T-helper 2 cell treated with Interferon-gamma antibody and Interleukin-4, amounts not matched to agents 5 μg/mL and 100 μg/mL, for 36 hours (primary cell): Measurements from ENCODE around the gene SLFN13.
"Not testable (repeated sequence)": the region's sequence is repeated elsewhere in the genome, so short reads cannot be mapped to it uniquely, and the experiment has no call there.

ENCODE experiments used
- DNase-seq: peaks from one replicate; pipeline ENCODE4 v3.0.0; 2021; ENCODE audit warnings: low spot score
- H3K27ac Mint-ChIP-seq: one replicate; pipeline ENCODE4 v1.8.0; 2021; ENCODE audit warnings: mild to moderate bottlenecking, mixed read lengths
- H3K27me3 Mint-ChIP-seq: one replicate; pipeline ENCODE4 v1.8.0; 2021; ENCODE audit warnings: low read depth, mixed read lengths
- H3K36me3 Mint-ChIP-seq: one replicate; pipeline ENCODE4 v1.8.0; 2021; ENCODE audit warnings: low read depth, mixed read lengths
- H3K4me1 Mint-ChIP-seq: one replicate; pipeline ENCODE4 v1.8.0; 2021; ENCODE audit warnings: low read depth, mixed read lengths
- H3K4me3 Mint-ChIP-seq: one replicate; pipeline ENCODE4 v1.8.0; 2022; ENCODE audit warnings: mild to moderate bottlenecking, moderate library complexity, mixed read lengths
- H3K9me3 Mint-ChIP-seq: one replicate; pipeline ENCODE4 v1.8.0; 2021; ENCODE audit warnings: mixed read lengths

Gene SLFN13

DNA sequence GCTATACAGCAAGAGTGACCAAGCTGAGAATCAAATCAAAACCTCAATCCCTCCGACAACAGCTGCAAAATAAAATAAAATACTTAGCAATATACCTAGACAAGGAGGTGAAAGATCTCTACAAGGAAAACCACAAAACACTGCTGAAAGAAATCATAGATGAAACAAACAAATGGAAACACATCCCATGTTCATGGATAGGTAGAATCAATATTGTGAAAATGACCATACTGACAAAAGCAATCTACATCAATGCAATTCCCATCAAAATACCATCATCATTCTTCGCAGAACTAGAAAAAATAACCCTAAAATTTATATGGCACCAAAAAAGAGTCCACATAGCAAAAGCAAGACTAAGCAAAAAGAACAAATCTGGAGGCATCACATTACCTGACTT is 33.9 kb downstream of the SLFN13 start:
- peaks cover 70% of the 10 kb centered on the region for H3K36me3 Mint-ChIP-seq
- not testable (repeated sequence) for H3K4me1 Mint-ChIP-seq

DNA sequence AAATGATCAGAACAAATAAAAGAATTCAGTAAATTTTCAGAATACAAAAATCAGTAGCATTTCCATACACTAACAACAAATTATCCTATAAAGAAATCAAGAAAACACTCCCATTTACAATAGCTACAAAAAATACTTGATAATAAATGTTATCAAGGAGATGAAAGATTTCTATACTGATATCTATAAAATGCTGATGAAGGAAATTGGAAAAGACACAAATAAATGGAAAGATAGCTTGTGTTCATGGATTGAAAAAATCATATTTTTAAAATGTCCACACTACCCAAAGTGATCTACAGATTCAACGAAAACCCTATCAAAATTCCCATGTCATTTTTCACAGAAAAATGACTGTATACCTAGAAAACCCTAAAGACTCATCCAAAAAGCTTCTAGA is 34.3 kb downstream of the SLFN13 start:
- no peaks in the 10 kb centered on the region for H3K27me3 Mint-ChIP-seq
- no peak for DNase-seq
- H3K4me1 Mint-ChIP-seq: peaks cover 8% of the 10 kb centered on the region
- H3K4me3 Mint-ChIP-seq: no peak overlapping the region
- peaks cover 68% of the 10 kb centered on the region for H3K36me3 Mint-ChIP-seq
- H3K27ac Mint-ChIP-seq: no peak overlapping the region
- peaks cover 27% of the 10 kb centered on the region for H3K9me3 Mint-ChIP-seq

More for the DNA sequence above, 33.9 kb downstream of the SLFN13 start:
- H3K9me3 Mint-ChIP-seq: peaks cover 27% of the 10 kb centered on the region
- not testable (repeated sequence) for H3K27me3 Mint-ChIP-seq, DNase-seq, H3K4me3 Mint-ChIP-seq, H3K27ac Mint-ChIP-seq

GRCh38 chr17:35407531-35407930 is 41.0 kb downstream of the SLFN13 start:
- peaks cover 41% of the 10 kb centered on the region for H3K36me3 Mint-ChIP-seq
- H3K4me1 Mint-ChIP-seq: peaks cover 5% of the 10 kb centered on the region
- no peaks in the 10 kb centered on the region for H3K9me3 Mint-ChIP-seq
- no peaks in the 10 kb centered on the region for H3K27me3 Mint-ChIP-seq
- H3K4me3 Mint-ChIP-seq: no peak overlapping the region
- no peak for DNase-seq
- H3K27ac Mint-ChIP-seq: no peak overlapping the region

- Mint-ChIP-seq H3K4me1 (peaks cover 5% of the 10 kb centered on the region), H3K9me3 (no peaks in the 10 kb centered on the region), H3K4me3 (no peak overlapping the region), H3K27me3 (no peaks in the 10 kb centered on the region), H3K36me3 (peaks cover 36% of the 10 kb centered on the region), H3K27ac (no peak overlapping the region)
- DNase-seq: no peak
Measured at GRCh38 chr17:35406568-35406967, 42.0 kb downstream of the SLFN13 start.

- Mint-ChIP-seq H3K4me3 (no peak overlapping the region), H3K36me3 (peaks cover 25% of the 10 kb centered on the region), H3K27me3 (no peaks in the 10 kb centered on the region), H3K27ac (no peak overlapping the region), H3K4me1 (peaks cover 5% of the 10 kb centered on the region), H3K9me3 (peaks cover 10% of the 10 kb centered on the region)
- no peak for DNase-seq
Measured at GRCh38 chr17:35404360-35404759, 44.2 kb downstream of the SLFN13 start.

GRCh38 chr17:35393783-35394182 is 54.8 kb downstream of the SLFN13 start:
- not testable (repeated sequence) for H3K4me3 Mint-ChIP-seq

GRCh38 chr17:35390663-35391062 is 57.9 kb downstream of the SLFN13 start:
- Mint-ChIP-seq H3K27me3 (peaks cover 5% of the 10 kb centered on the region), H3K9me3 (peaks cover 9% of the 10 kb centered on the region), H3K27ac (no peak overlapping the region), H3K36me3 (peaks cover 2% of the 10 kb centered on the region), H3K4me1 (peaks cover 7% of the 10 kb centered on the region), H3K4me3 (no peak overlapping the region)
- no peak for DNase-seq

More at GRCh38 chr17:35393783-35394182, 54.8 kb downstream of the SLFN13 start:
- H3K27me3 Mint-ChIP-seq, H3K9me3 Mint-ChIP-seq, DNase-seq, H3K27ac Mint-ChIP-seq, H3K36me3 Mint-ChIP-seq, H3K4me1 Mint-ChIP-seq: not testable (repeated sequence)

DNA sequence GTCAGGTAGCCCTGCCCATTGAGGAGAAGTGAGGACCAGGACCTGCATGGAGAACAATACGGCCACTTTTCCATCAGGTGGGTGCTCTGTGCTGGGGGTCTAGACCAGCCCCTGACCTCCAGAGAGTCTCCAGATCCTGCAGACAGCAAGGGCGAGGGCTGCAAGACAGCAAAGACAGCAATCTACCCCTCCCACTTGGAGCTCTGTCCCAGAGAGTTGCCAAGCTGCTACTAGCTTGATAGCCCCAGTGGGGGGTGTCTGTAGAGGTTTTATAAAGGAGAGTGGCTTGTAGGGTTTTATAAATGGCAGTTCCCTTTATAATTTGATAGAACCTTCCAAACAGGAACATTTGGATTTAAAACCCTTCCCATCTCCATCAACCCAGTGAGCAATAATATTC is 58.4 kb downstream of the SLFN13 start:
- Mint-ChIP-seq H3K27me3 (peaks cover 4% of the 10 kb centered on the region), H3K27ac (no peak overlapping the region), H3K36me3 (peaks cover 2% of the 10 kb centered on the region), H3K4me1 (peaks cover 7% of the 10 kb centered on the region), H3K9me3 (peaks cover 11% of the 10 kb centered on the region), H3K4me3 (no peak overlapping the region)
- no peak for DNase-seq

DNA sequence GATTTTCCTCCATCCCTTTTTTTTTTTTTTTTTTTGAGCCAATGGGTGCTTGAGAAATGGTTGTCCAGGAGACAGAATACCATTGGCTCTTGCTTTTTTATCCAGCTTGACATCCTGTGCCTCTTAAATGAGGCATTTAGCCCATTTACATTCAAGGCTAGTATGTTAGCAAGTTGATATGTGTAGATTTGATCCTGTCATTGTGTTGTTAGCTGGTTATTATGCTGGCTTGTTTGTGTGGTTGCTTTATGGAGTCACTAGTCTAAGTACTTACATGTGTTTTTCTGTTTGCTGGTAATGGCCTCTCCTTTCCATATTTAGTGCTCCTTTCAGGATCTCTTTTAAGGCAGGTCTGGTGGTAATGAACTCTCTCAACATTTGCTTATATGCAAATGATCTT is 61.1 kb downstream of the SLFN13 start:
- H3K9me3 Mint-ChIP-seq: peaks cover 34% of the 10 kb centered on the region
- no peak overlapping the region for H3K27ac Mint-ChIP-seq
- peaks cover 2% of the 10 kb centered on the region for H3K4me1 Mint-ChIP-seq
- H3K27me3 Mint-ChIP-seq: peaks cover 4% of the 10 kb centered on the region
- no peak overlapping the region for H3K4me3 Mint-ChIP-seq
- DNase-seq: no peak
- peaks cover 2% of the 10 kb centered on the region for H3K36me3 Mint-ChIP-seq
